ENCODE data around the gene ITPKB.
"Not testable (repeated sequence)": the region's sequence is repeated elsewhere in the genome, so short reads cannot be mapped to it uniquely, and the experiment has no call there.

The ITPKB gene

GRCh38 chr1:226617109-226617508, 122.0 kb downstream of the ITPKB start:
- no peak for DNase-seq

GRCh38 chr1:226616636-226617035, 122.4 kb downstream of the ITPKB start:
- no peak for DNase-seq

- no peak for DNase-seq
These were observed 123.2 kb downstream of the ITPKB start for GRCh38 chr1:226615876-226616275.

DNA sequence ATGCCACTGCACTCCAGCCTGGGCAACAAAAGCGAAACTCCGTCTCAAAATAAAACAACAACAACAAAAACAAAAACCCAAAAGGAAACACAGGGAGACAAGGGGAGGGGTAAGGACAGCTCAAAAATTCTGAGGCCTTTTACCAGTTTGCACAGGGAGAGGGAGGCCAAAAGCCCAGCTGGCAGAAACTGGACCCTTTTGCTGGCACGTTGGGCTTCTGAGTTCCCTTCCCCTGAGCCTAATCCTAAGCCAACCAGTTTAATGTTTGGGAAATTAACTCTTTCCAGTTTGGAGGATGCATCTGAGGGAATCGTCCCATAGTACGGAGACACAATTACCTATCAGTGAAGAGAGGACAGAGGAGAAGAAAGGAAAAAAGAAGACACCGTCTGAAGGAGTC, 127.1 kb downstream of the ITPKB start:
- not testable (repeated sequence) for DNase-seq

DNA sequence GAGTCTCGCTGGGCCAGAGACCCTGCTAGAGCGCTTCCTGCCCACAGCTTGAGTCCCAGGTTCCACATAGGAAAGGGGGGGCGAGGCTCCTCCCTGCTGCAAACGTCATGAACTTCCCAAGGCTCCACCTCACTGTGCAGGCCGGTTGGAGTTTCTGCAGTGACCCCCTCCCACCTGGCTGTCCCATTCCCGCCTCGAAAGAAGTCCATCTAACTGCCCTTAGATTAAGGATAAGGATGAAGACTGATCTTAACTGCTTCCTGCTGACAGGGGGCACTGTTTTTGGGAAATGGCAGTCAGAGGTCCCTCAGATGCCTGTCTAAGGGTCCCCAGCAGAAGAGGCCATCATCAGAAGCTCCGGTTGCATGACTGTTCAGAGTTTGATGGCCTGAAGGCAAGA, 127.8 kb downstream of the ITPKB start:
- no peak for DNase-seq

DNA sequence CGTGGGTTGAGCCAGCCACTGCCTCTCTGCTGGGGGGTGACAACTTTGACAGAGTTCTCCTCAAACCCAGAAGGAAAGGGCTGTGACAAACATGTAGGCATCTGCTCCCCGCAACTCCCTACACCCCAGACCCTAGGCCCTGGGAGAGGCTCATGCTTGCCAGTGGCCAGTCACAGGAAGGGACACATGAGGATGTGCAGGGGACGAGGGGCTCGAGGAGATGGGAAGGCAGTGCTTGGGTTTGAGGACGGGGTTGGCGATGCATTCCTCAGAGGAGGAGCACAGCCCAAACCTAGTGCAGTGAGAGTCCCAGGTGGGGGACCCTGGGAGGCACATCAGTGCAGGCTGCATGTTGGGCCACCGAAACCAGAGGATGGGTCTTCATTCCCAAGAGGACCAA, 128.4 kb downstream of the ITPKB start:
- DNase-seq, result no peak

DNA sequence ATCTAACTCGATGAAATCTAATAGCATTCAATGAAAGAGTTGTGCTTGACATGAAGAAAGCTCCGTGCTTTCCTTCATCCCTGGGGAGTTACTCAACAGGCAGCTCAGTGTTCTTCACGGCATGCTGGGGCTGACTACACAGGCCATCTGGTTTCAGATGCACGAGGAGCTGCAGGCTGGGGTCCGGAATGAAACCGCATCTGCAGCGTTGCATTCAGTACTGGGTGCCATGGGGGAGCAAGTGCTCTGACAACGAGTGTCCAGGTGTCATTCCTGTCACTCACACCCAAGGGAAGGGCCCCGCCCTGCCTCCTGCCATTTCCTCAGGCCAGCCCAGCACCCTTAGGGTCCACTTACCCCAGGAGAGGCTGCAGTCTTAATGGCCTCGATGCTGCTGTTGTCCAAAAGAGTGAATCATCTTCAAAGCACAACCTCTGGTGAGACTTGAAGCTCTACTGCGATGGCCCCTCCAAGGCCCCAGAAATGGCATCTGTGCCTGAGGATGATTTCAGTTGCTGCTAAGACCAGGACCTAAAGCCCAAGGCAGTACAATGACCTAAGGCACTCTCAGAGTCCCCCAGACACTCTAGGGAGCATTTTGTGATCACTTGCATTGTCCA, 129.1 kb downstream of the ITPKB start:
- no peak for DNase-seq

- DNase-seq, result no peak
These were observed 130.2 kb downstream of the ITPKB start for GRCh38 chr1:226608699-226609505.

- no peak for DNase-seq
These were observed 131.3 kb downstream of the ITPKB start for GRCh38 chr1:226607821-226608220.

GRCh38 chr1:226607268-226607660, 131.8 kb downstream of the ITPKB start:
- DNase-seq, result no peak

GRCh38 chr1:226606311-226607267, 132.5 kb downstream of the ITPKB start:
- no peak for DNase-seq

GRCh38 chr1:226605318-226605950, 133.6 kb downstream of the ITPKB start:
- DNase-seq, result no peak

GRCh38 chr1:226604560-226605317, 134.3 kb downstream of the ITPKB start:
- DNase-seq, result no peak

DNA sequence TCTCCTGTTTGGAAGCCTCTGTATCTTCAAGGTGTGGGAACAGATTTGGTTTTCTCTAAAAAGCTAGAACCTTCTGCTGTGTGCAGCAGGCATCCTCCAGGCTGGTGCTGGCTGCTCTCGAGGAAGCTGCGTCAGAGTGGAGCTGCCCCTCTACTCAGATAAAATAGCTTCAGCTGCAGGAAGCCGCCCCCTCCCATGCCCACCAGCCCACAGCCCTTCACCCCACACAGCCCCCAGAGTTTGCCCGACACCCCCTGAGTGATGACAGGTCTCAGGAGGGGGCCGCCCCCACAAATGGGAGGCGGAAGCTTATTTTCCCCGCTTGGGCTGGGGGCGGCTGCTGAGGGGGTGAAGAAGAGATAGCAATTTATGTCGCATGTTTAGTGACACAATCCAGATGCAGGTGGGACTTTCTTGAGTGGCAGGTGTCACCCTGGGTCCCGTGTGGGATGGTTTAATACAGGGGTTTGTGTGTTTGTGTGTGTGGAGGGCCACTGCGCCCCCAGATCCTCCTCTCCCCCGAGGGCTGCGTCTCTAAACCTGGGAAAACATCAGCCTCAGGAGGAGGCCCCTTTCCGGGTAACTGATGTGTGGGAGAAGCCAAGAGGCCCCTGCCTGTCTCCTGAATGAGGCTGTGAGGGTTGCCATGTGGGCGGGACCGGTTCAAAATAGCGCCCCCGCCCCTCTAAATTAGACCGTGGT, 135.1 kb downstream of the ITPKB start:
- no peak for DNase-seq

DNA sequence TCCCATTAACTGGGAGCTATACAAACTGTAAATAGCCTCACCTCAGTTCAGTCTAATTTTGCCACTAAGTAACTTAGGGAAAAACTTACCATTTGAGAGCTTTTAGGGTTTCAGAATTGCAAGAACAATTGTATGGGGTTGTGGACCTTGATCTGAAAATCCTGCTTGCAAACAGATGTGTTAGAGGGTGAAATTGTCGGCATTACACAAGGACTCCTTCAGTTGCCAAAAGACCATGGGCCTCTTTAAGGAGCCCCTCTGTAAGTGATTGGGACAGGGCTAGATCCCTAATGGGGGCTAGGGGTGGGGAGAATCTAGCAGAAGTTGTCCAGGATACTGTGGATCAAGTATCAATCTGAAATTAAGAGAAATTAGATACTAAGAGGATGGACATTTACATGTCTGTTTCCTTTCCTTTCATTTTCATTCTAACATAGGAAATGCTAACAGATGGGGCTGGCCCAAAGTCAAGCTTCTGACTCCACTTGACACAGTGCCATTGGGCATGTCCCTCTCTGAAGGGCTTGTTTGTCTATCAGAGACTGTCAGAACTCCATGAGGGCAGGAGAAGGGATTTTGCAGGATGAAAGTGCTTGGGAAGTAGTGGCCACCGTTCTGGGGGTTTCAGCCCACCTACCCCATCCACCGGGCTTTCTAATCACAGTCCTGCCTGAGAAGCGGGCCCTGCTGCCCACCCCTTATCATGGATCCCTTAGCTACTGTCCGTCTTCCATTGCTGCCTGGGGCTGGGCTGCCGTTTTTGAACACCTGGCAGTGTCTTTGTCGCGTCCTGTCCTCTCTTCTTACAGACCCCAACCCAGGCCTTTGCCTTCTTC, 135.8 kb downstream of the ITPKB start:
- DNase-seq, result no peak

DNA sequence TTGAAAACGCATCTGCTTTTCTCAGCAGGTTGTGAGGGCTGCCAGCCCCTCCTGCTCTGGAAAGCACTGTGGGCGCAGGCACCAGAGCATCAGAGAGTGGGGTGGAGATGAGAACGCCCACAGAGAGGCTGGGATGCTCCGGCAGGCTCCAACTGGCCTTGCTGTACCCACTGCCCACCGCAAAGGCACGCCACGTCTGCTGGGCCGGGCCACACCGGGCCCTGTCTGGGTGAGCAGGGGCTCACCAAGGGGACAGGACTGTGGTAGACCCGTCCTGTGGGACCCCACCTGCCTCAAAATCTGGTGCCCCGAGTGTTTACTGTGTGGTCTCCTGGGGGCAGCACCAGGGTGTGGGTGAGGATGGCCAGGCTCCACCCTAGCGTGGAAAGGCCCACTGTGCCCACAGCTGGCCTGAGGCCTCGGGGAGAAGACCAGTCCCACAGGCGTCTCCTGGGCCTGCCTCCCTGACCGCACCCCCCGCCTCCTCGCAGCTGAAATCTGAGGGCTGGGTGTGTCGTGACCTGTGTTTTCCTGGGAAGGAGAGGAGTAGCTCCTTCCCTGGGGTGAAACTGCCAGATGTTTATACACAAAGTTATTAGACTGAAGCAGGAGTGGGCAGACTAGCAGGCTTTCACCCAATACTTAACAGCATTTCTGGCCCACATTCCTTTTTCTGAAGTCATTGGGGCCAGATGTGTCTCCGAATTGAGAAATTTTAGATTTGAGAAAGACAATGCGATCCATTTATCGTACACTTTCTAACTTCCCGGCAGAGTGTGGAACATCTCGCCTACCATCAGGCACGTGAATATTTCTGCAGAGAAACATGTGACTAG, 136.7 kb downstream of the ITPKB start:
- no peak for DNase-seq

- DNase-seq, result no peak
These were observed 137.6 kb downstream of the ITPKB start for GRCh38 chr1:226601456-226601855.

DNA sequence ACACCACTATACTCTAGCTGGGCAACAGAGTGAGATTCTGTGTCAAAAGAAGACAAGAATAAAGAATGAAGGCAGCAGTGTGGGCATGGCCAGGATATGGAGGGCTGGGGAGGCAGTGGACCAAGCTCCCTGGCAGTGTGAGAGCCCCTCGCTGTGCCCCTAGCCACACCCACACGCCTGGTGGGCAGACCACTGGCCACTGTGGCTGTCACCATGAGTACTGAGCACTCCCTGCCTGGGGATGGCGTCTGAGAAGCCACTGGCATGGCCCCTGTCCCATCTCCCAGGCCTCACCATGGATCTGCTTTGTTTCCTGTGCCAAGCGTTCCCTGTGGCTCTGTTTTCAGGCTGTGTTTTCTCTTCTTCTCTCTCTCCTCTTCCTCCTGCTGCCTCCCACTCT, 138.8 kb downstream of the ITPKB start:
- DNase-seq, result no peak

- no peak for DNase-seq
These were observed 139.3 kb downstream of the ITPKB start for GRCh38 chr1:226599636-226600238.

Data from cortex of kidney (tissue), 1 donor.